ENCODE results near the gene ZNF568.

The ZNF568 gene

GRCh38 chr19:37014456-37014855 is 98.3 kb downstream of the ZNF568 start:
- WGBS (ENCODE audit: extremely low coverage, insufficient coverage, insufficient read length): no CpG with 5 or more reads among the region's 23 CpGs
- Histone ChIP-seq H3K36me3 (ENCODE audit: control insufficient read depth in 1 of 2, insufficient read depth in 2 of 2, low read length in 2 of 2) (no peaks in the 10 kb centered on the region), H3K14ac (ENCODE audit: low read length) (no peak overlapping the region), H3K4me2 (ENCODE audit: low read length) (no peak overlapping the region), H3K9me3 (ENCODE audit: insufficient read depth, low read depth, low read length) (peaks cover 67% of the 10 kb centered on the region), H3K18ac (ENCODE audit: low read length) (no peak overlapping the region), H2BK120ac (ENCODE audit: insufficient read depth, low read length, poor library complexity) (no peak overlapping the region), H2AK5ac (ENCODE audit: low read length) (no peak overlapping the region), H3K27me3 (ENCODE audit: insufficient read depth, low read length) (no peaks in the 10 kb centered on the region), H3K27ac (ENCODE audit: low read depth, low read length) (no peak overlapping the region), H3K79me1 (ENCODE audit: low read length) (no peaks in the 10 kb centered on the region), H3K4me1 (ENCODE audit: control insufficient read depth in 1 of 2, insufficient read depth in 2 of 2, low read length in 2 of 2) (no peaks in the 10 kb centered on the region), H3K23ac (ENCODE audit: low read length) (no peak overlapping the region), H3K4ac (ENCODE audit: low read depth, low read length) (no peak overlapping the region), H2AFZ (ENCODE audit: insufficient read depth, low read length, poor library complexity) (no peak overlapping the region), H4K8ac (ENCODE audit: low read depth, low read length) (no peak overlapping the region), H3K4me3 (ENCODE audit: low read depth, low read length) (no peak overlapping the region), H2BK5ac (ENCODE audit: low read depth, low read length, poor library complexity) (no peak overlapping the region), H3K9ac (ENCODE audit: low read length) (no peak overlapping the region), H4K91ac (ENCODE audit: low read depth, low read length) (no peak overlapping the region), H3K79me2 (ENCODE audit: control insufficient read depth, insufficient read depth, low read length, poor library complexity) (no peaks in the 10 kb centered on the region), H4K12ac (ENCODE audit: low read depth, low read length) (no peak overlapping the region), H2BK12ac (ENCODE audit: low read length) (no peak overlapping the region)
- DNase-seq: no peak

- H2BK5ac ChIP-seq (ENCODE audit: low read depth, low read length, poor library complexity): no peak overlapping the region
- H3K4me2 ChIP-seq (ENCODE audit: low read length): no peak overlapping the region
- H3K4ac ChIP-seq (ENCODE audit: low read depth, low read length): no peak overlapping the region
- no peak overlapping the region for H2BK12ac ChIP-seq (ENCODE audit: low read length)
- peaks cover 4% of the 10 kb centered on the region for H3K9me3 ChIP-seq (ENCODE audit: insufficient read depth, low read depth, low read length)
- no peak overlapping the region for H2BK120ac ChIP-seq (ENCODE audit: insufficient read depth, low read length, poor library complexity)
- H4K12ac ChIP-seq (ENCODE audit: low read depth, low read length): no peak overlapping the region
- no peak overlapping the region for H4K91ac ChIP-seq (ENCODE audit: low read depth, low read length)
- no peaks in the 10 kb centered on the region for H3K79me1 ChIP-seq (ENCODE audit: low read length)
- H2AFZ ChIP-seq (ENCODE audit: insufficient read depth, low read length, poor library complexity): no peak overlapping the region
- no peak overlapping the region for H2AK5ac ChIP-seq (ENCODE audit: low read length)
- no peak overlapping the region for H3K14ac ChIP-seq (ENCODE audit: low read length)
- no peak overlapping the region for H4K8ac ChIP-seq (ENCODE audit: low read depth, low read length)
- no peak overlapping the region for H3K18ac ChIP-seq (ENCODE audit: low read length)
- no peaks in the 10 kb centered on the region for H3K27me3 ChIP-seq (ENCODE audit: insufficient read depth, low read length)
- no peak overlapping the region for H3K27ac ChIP-seq (ENCODE audit: low read depth, low read length)
- no peaks in the 10 kb centered on the region for H3K4me1 ChIP-seq (ENCODE audit: control insufficient read depth in 1 of 2, insufficient read depth in 2 of 2, low read length in 2 of 2)
- no peak overlapping the region for H3K9ac ChIP-seq (ENCODE audit: low read length)
- H3K36me3 ChIP-seq (ENCODE audit: control insufficient read depth in 1 of 2, insufficient read depth in 2 of 2, low read length in 2 of 2): no peaks in the 10 kb centered on the region
- no CpG with 5 or more reads among the region's 1 CpG for WGBS (ENCODE audit: extremely low coverage, insufficient coverage, insufficient read length)
- no peak overlapping the region for H3K4me3 ChIP-seq (ENCODE audit: low read depth, low read length)
- no peak for DNase-seq
- no peaks in the 10 kb centered on the region for H3K79me2 ChIP-seq (ENCODE audit: control insufficient read depth, insufficient read depth, low read length, poor library complexity)
- no peak overlapping the region for H3K23ac ChIP-seq (ENCODE audit: low read length)
Observed at GRCh38 chr19:37045140-37045539, 129.0 kb downstream of the ZNF568 start.

Measured in trophoblast cell (in vitro differentiated cells and primary cell).